ENCODE data around the gene SPECC1L. TPM values are rescaled to one million over a fixed set of nuclear protein-coding genes. Genes with fewer than 3 reads are reported as not detected.
"Not testable (repeated sequence)": the region's sequence is repeated elsewhere in the genome, so short reads cannot be mapped to it uniquely, and the experiment has no call there.

SPECC1L gene
- total RNA-seq, 4 donors from 2014 or later: 65.2 to 102 (median 69.2) TPM

DNA sequence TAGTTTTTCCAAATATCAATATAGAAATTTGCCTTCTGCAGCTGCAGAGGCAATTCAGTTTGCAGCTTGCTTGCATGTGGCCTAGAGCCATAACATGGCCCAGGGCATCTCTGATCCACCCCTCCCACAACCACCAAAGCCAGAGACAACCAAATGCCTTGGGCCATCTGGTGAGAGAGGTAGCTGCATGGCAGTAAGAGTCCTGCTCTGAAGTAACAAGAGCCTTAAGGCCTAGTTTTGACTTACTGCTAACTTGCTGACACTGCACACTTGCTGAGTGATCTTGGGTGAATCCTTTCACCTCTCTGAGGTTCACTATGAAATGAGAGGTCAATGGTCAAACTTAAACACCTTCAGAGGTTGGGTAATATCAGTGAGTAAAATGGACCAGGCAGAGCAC, 4.9 kb upstream of the SPECC1L start:
- H3K27ac ChIP-seq: no peak overlapping the region
- no peak overlapping the region for H3K4me3 ChIP-seq (replicated peaks in 1 of 3)
- H3K4me1 ChIP-seq: peaks cover 0 to 12% of the 10 kb centered on the region in 2 donors
- DNase-seq: no peak
- intact Hi-C loops (cut with DNase I): loop anchor here (10.0 kb wide), 1 partner anchor 311 kb away; no protein-coding TSS in a partner anchor
- H3K27me3 ChIP-seq: no peaks in the 10 kb centered on the region
- H3K36me3 ChIP-seq: no peaks in the 10 kb centered on the region
- TF ChIP-seq, protein P1, sequence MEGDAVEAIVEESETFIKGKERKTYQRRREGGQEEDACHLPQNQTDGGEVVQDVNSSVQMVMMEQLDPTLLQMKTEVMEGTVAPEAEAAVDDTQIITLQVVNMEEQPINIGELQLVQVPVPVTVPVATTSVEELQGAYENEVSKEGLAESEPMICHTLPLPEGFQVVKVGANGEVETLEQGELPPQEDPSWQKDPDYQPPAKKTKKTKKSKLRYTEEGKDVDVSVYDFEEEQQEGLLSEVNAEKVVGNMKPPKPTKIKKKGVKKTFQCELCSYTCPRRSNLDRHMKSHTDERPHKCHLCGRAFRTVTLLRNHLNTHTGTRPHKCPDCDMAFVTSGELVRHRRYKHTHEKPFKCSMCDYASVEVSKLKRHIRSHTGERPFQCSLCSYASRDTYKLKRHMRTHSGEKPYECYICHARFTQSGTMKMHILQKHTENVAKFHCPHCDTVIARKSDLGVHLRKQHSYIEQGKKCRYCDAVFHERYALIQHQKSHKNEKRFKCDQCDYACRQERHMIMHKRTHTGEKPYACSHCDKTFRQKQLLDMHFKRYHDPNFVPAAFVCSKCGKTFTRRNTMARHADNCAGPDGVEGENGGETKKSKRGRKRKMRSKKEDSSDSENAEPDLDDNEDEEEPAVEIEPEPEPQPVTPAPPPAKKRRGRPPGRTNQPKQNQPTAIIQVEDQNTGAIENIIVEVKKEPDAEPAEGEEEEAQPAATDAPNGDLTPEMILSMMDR (IDR thresholded peaks at IDR 0.05): no peak
- no peak for TF ChIP-seq POLR2A (IDR thresholded peaks at IDR 0.05)
- no peaks in the 10 kb centered on the region for H3K9me3 ChIP-seq

DNA sequence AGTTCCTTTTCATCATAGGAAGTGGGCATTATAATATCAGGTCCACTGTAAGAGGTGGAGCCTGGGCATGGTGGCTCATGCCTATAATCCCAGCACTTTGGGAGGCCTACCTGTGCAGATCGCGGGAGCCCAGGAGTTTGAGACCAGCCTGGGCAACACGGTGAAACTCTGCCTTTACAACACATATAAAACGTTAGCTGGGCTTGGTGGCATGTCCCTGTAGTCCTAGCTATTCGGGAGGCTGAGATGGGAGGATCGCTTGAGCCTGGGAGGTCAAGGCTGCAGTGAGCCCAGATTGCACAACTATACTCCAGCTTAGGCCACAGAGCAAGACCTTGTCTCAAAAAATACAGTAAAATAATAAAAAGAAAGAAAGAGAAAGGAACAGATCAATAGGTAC, 4.1 kb upstream of the SPECC1L start:
- H3K36me3 ChIP-seq; H3K9me3 ChIP-seq; H3K27me3 ChIP-seq; H3K27ac ChIP-seq; DNase-seq; H3K4me3 ChIP-seq (replicated peaks in 1 of 3): not testable (repeated sequence)
- H3K4me1 ChIP-seq: peaks cover 0 to 12% of the 10 kb centered on the region in 2 donors
- intact Hi-C loops (cut with DNase I): loop anchor here (10.0 kb wide), 1 partner anchor 312 kb away; no protein-coding TSS in a partner anchor
- WGBS, 2 donors: 93 to 94% methylated on average over 6 of the region's 6 CpGs

DNA sequence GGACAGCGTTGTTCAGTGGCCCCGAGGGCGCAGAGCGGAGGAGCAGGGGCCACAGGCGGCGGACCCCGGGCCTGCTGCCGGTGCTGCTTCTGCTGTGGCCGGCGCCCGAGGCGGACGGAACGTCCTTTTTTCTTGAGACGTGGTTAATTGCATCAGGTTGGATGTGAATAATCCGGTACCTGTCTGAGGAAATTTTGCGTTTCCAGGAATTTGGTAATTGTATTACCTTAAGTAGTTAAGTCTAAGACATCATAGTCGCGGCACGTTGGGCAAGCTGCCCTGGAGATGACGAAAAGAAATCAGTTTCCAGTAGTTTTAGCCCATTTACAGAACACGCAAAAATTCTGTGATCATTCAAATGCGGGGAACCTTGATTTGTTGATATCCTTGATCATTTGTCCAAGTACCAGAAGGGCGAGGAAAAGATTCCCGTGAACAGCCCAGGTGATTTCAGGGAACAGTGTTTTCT, 789 bp downstream of the SPECC1L start:
- H3K9me3 ChIP-seq: no peaks in the 10 kb centered on the region
- H3K36me3 ChIP-seq: no peaks in the 10 kb centered on the region
- peak overlapping the region; percentile 77 to 97 (median 83) for H3K4me3 ChIP-seq (replicated peaks in 1 of 3)
- intact Hi-C loops (cut with DNase I): no loop called here
- TF ChIP-seq, protein P1 (IDR thresholded peaks at IDR 0.05): no peak
- no peak for TF ChIP-seq POLR2A (IDR thresholded peaks at IDR 0.05)
- WGBS, 2 donors: 0 to 1% methylated on average over 19 to 25 of the region's 25 CpGs
- peaks cover 30 to 39% of the 10 kb centered on the region in 2 donors for H3K4me1 ChIP-seq
- DNase-seq: peak; percentile 38 to 39
- H3K27me3 ChIP-seq: no peaks in the 10 kb centered on the region
- H3K27ac ChIP-seq: peak overlapping the region; percentile 84 to 94 (median 91)

DNA sequence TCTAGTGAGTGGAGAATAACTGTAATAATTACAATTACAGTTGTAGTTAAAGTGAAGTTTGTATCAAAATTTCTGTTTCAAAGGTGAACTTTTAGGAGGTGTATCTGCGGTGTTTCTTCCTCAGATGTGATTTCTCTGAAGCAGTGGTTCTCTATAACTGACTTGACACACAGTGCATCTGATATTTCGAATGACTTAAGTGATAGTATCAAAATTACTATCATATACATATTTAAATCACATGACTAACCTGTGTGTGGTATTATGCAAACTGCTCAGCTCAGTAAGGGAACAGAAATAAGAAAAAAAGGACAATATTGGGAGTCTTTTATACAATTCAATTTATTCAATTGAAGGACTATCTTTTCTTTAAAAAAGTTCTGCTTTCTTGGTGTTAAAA, 2.4 kb downstream of the SPECC1L start:
- H3K36me3 ChIP-seq; intact Hi-C loops (cut with DNase I); DNase-seq; H3K4me3 ChIP-seq (replicated peaks in 1 of 3); H3K9me3 ChIP-seq; H3K27me3 ChIP-seq: not testable (repeated sequence)
- Histone ChIP-seq H3K4me1 (peaks cover 30 to 41% of the 10 kb centered on the region in 2 donors), H3K27ac (peak overlapping the region in 1 of 3 donors; percentile 70)
- 87 to 90% methylated on average over 2 of the region's 2 CpGs for WGBS, 2 donors

DNA sequence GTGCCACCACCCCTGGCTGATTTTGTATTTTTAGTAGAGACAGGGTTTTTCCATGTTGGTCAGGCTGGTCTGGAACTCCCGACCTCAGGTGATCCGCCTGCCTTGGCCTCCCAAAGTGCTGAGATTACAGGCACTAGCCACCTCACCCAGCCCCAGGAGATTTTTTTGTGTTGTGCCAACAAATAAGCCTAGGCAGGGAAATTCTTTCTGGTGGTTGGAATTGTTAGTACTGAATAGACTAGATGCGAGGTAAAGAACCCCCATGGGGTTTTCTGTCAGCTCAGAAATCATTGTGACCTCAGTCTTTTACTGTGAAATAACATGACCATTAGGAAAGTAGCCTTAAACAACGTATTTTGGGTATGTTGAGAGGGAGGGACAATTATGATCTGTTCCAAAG, 3.3 kb downstream of the SPECC1L start:
- H3K9me3 ChIP-seq; intact Hi-C loops (cut with DNase I); DNase-seq; H3K27me3 ChIP-seq; H3K36me3 ChIP-seq; H3K4me3 ChIP-seq (replicated peaks in 1 of 3): not testable (repeated sequence)
- peak overlapping the region; percentile 54 to 70 (median 69) for H3K27ac ChIP-seq
- peaks cover 30 to 41% of the 10 kb centered on the region in 2 donors for H3K4me1 ChIP-seq
- WGBS, 2 donors: 64 to 68% methylated on average over 4 of the region's 4 CpGs

DNA sequence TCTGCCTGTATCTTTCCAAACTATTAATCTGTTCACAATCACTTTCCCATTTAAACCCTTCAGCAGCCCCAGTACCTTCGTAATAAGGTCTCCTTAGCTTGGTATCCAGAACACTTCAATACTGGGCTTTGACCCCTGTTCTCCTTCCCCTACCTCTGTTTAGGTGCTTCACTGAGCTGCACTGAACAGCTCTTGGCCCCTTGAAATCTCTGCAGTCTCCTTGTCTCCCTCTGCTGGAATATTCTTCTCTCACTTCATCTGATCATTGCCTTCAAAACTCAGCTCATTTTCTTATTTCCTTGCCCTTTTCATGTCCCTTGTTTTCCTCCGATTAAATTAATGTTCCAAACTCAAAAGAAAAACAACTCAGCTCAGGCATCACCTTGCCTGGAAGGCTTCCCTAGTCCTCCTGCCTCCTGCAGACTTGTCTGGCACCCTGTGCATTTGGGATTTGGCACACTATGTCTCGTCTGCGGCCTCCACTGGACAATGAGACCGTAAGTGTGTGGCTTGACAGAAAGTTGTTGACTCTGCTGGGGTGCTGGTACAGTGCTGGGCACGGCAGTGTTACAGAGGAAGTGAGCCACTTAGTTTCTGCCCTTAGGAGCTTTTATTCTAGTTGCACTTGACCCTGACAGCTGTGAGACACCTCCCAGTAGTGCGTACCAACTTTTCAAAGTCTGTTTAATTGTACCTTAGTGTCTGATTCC, 4.2 kb downstream of the SPECC1L start:
- H3K4me3 ChIP-seq (replicated peaks in 1 of 3); H3K36me3 ChIP-seq; H3K27me3 ChIP-seq; H3K9me3 ChIP-seq; intact Hi-C loops (cut with DNase I): not testable (repeated sequence)
- TF ChIP-seq, protein P1 (IDR thresholded peaks at IDR 0.05): peak in 1 of 6 experiments; percentile 22
- Histone ChIP-seq H3K4me1 (peaks cover 30 to 47% of the 10 kb centered on the region in 2 donors), H3K27ac (peak overlapping the region; percentile 54 to 70 (median 69))
- DNase-seq: peak; percentile 77 to 81
- 16 to 19% methylated on average over 6 to 7 of the region's 7 CpGs for WGBS, 2 donors

DNA sequence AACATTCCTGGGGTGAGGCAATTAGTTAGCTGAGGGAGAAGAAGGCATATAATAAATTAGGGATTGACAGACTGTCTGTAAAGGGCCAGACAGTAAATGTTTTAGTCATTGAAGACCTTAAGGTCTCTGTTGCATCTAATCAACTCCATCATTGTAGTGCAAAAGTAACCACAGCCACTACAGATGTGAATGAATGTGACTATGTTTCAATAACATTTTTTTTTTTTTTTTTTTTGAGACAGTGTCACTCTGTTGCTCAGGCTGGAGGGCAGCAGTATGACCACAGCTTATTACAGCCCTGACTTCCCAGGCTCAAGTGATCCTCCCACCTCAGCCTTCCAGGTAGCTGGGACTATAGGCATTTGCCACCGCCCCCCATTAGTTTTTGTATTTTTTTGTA, 9.7 kb downstream of the SPECC1L start:
- peaks cover 19 to 46% of the 10 kb centered on the region in 2 donors for H3K4me1 ChIP-seq
- DNase-seq; H3K27ac ChIP-seq; H3K9me3 ChIP-seq; H3K36me3 ChIP-seq; intact Hi-C loops (cut with DNase I); H3K4me3 ChIP-seq (replicated peaks in 1 of 3); H3K27me3 ChIP-seq: not testable (repeated sequence)
- WGBS, 2 donors: 90 to 100% methylated on average over 1 of the region's 1 CpG
